IMR-90 (cell line): ENCODE measurements around the gene PPP6C. TPM values are rescaled to one million over a fixed set of nuclear protein-coding genes. Genes with fewer than 3 reads are reported as not detected.

ENCODE experiments used
- ATAC-seq: fragments of 200-7000 bp; cut with Tn5 transposase; 2 replicates; pipeline ENCODE4 v1.9.1; 2020; ENCODE audit warnings: low read depth, mild to moderate bottlenecking, moderate library complexity
- BruUV-seq: library from RNA; stranded (reverse); fragments of 400-500 nt; replicated peaks from 2 replicates; lab custom pipeline; 2021; lab: Mats Ljungman, UMichigan
- CTCF ChIA-PET: fragments of 300-600 bp; formaldehyde crosslinking; extraction: SDS; loops from one replicate; lab custom pipeline; 2021; ENCODE audit warnings: antibody characterized with exemption; lab: Yijun Ruan, JAX
- POLR2A ChIA-PET: fragments of 300-600 bp; sonication (Branson Sonifier 250); formaldehyde crosslinking; loops from one replicate; lab custom pipeline; 2022; ENCODE audit warnings: antibody characterized with exemption; ENCODE audit not compliant: unreplicated experiment; lab: Charles Lee
- DNase-seq: peaks from one replicate; pipeline ENCODE4 v3.0.0; 2013
- H2AFZ ChIP-seq: replicated peaks from 2 replicates; pipeline ENCODE3; 2013; ENCODE audit warnings: low read length, mild to moderate bottlenecking; ENCODE audit not compliant: poor library complexity
- H2AK5ac ChIP-seq: 2 replicates; pipeline ENCODE4 v1.6.1; 2013; ENCODE audit warnings: low read depth, low read length, inconsistent platforms
- H2AK9ac ChIP-seq: replicated peaks from 2 replicates; pipeline ENCODE3; 2013; ENCODE audit warnings: mild to moderate bottlenecking, low read depth, low read length, moderate library complexity; ENCODE audit not compliant: poor library complexity
- H2BK120ac ChIP-seq: 2 replicates; pipeline ENCODE4 v1.6.1; 2013; ENCODE audit warnings: low read depth, low read length, inconsistent platforms
- H2BK15ac ChIP-seq: 3 replicates; pipeline ENCODE4 v1.6.1; 2013; ENCODE audit warnings: low read depth, low read length, inconsistent platforms
- H2BK20ac ChIP-seq: 2 replicates; pipeline ENCODE4 v1.6.1; 2013; ENCODE audit warnings: low read depth, mild to moderate bottlenecking, inconsistent platforms, low read length, moderate library complexity
- H2BK5ac ChIP-seq: 2 replicates; pipeline ENCODE4 v1.6.1; 2013; ENCODE audit warnings: mild to moderate bottlenecking, low read depth, low read length, inconsistent platforms; ENCODE audit not compliant: poor library complexity, severe bottlenecking
- H3K14ac ChIP-seq: replicated peaks from 2 replicates; pipeline ENCODE4 v1.6.1; 2013; ENCODE audit warnings: low read depth, low read length, inconsistent platforms
- H3K18ac ChIP-seq: 2 replicates; pipeline ENCODE4 v1.6.1; 2013; ENCODE audit warnings: low read depth, low read length, control low read depth
- H3K23ac ChIP-seq: 2 replicates; pipeline ENCODE4 v1.6.1; 2013; ENCODE audit warnings: low read depth, low read length, inconsistent platforms
- H3K27ac ChIP-seq: 2 replicates; pipeline ENCODE4 v1.5.1; 2013; ENCODE audit warnings: mild to moderate bottlenecking, control low read depth, low read length; ENCODE audit not compliant: insufficient read depth
- H3K27me3 ChIP-seq: 2 replicates; pipeline ENCODE4 v1.6.1; 2013; ENCODE audit warnings: low read length; ENCODE audit not compliant: control insufficient read depth, insufficient read depth
- H3K36me3 ChIP-seq: 2 replicates; pipeline ENCODE4 v1.6.1; 2013; ENCODE audit warnings: low read length, mixed read lengths; ENCODE audit not compliant: control insufficient read depth, insufficient read depth
- H3K4ac ChIP-seq: 2 replicates; pipeline ENCODE4 v1.6.1; 2013; ENCODE audit warnings: low read depth, low read length, inconsistent platforms
- H3K4me1 ChIP-seq: 2 replicates; pipeline ENCODE4 v1.6.1; 2013; ENCODE audit warnings: low read length, mixed read lengths; ENCODE audit not compliant: control insufficient read depth, insufficient read depth
- H3K4me2 ChIP-seq: 2 replicates; pipeline ENCODE4 v1.6.1; 2013; ENCODE audit warnings: low read depth, mild to moderate bottlenecking, control low read depth, low read length, moderate library complexity
- H3K4me3 ChIP-seq: 2 replicates; pipeline ENCODE4 v1.5.1; 2013; ENCODE audit warnings: low read depth, mild to moderate bottlenecking, control low read depth, low read length, moderate library complexity; ENCODE audit not compliant: insufficient read depth
- H3K56ac ChIP-seq: 2 replicates; pipeline ENCODE4 v1.6.1; 2013; ENCODE audit warnings: low read length, inconsistent platforms; ENCODE audit not compliant: insufficient read depth; ENCODE audit errors: extremely low read depth
- H3K79me1 ChIP-seq, 2 experiments: 2 replicates each; pipeline ENCODE4 v1.6.1; 2013; ENCODE audit warnings: low read length in 2 of 2, inconsistent platforms in 1 of 2, low read depth in 1 of 2
- H3K9ac ChIP-seq: 2 replicates; pipeline ENCODE4 v1.6.1; 2013; ENCODE audit warnings: low read depth, low read length, control low read depth
- H3K9me1 ChIP-seq: 2 replicates; pipeline ENCODE4 v1.6.1; 2013; ENCODE audit warnings: low read length, inconsistent platforms; ENCODE audit not compliant: insufficient read depth
- H3K9me3 ChIP-seq: 2 replicates; pipeline ENCODE4 v1.6.1; 2013; ENCODE audit warnings: low read length; ENCODE audit not compliant: control insufficient read depth, insufficient read depth
- H4K20me1 ChIP-seq: 2 replicates; pipeline ENCODE4 v1.6.1; 2013; ENCODE audit warnings: low read length, inconsistent platforms; ENCODE audit not compliant: insufficient read depth
- H4K5ac ChIP-seq: 2 replicates; pipeline ENCODE4 v1.6.1; 2013; ENCODE audit warnings: mild to moderate bottlenecking, low read depth, low read length, control low read depth
- H4K8ac ChIP-seq, 2 experiments: 2 replicates each; pipeline ENCODE4 v1.6.1; 2013; ENCODE audit warnings: low read depth in 2 of 2, low read length in 2 of 2, control low read depth in 1 of 2, inconsistent platforms in 1 of 2
- H4K91ac ChIP-seq: 2 replicates; pipeline ENCODE4 v1.6.1; 2013; ENCODE audit warnings: low read depth, low read length, inconsistent platforms; ENCODE audit not compliant: insufficient read depth
- CEBPB ChIP-seq: IDR thresholded peaks from 2 replicates; pipeline ENCODE4 v1.6.1; 2012; ENCODE audit warnings: low read depth, low read length, improper control_type of control experiment
- MAFK ChIP-seq: IDR thresholded peaks from 2 replicates; pipeline ENCODE4 v1.6.1; 2012; ENCODE audit warnings: low read depth, low read length, improper control_type of control experiment
- POLR2A ChIP-seq: IDR thresholded peaks from 2 replicates; pipeline ENCODE4 v1.6.1; 2012; ENCODE audit warnings: mild to moderate bottlenecking, low read depth, low read length
- SMC3 ChIP-seq: fragments of 150-350 bp; IDR thresholded peaks from 2 replicates; pipeline ENCODE4 v1.6.1; 2016; ENCODE audit warnings: low read depth, mild to moderate bottlenecking, antibody characterized with exemption, low read length, moderate library complexity
- WGBS, 2 experiments: methylation state at CpG; one replicate each; pipeline versions ENCODE4 v1.1.5 to v1.1.7; 2013; ENCODE audit warnings: missing lambda C conversion rate in 2 of 2; ENCODE audit not compliant: insufficient read length in 1 of 2; ENCODE audit errors: extremely low coverage in 2 of 2; 5-methylcytosine and 5-hydroxymethylcytosine counted together
- dilution Hi-C: fragments of 300-500 bp; cut with HindIII; formaldehyde crosslinking; loops from one replicate; pipeline ENCODE4 v1.14.3; 2018; ENCODE audit warnings: low sequenced_read_pairs; ENCODE audit not compliant: unreplicated experiment
- in situ Hi-C: fragments of 300-500 bp; cut with MboI; formaldehyde crosslinking; loops from 3 replicates; pipeline ENCODE4 v1.14.3; 2019; ENCODE audit warnings: low sequenced_read_pairs, inconsistent platforms, mixed read lengths
- intact Hi-C: fragments of 100-400 bp; cut with micrococcal nuclease; formaldehyde crosslinking; loops from 2 replicates; pipeline ENCODE4 v1.10.0; 2022
- polyA plus RNA-seq, 3 experiments: library from polyadenylated mRNA; depleted of rRNA; stranded (reverse); fragments of >200 nt; gene quantifications; 2 replicates each; pipeline ENCODE4 v1.2.3, GENCODE V29; 2012; ENCODE audit warnings: low replicate concordance in 1 of 3
- total RNA-seq: library from RNA; depleted of rRNA; stranded (reverse); fragments of >200 nt; gene quantifications from 2 replicates; pipeline ENCODE4 v1.2.3, GENCODE V29; 2012

PPP6C gene
- total and polyA plus RNA-seq, 2 of the 4 experiments (the other 2 are of a cell fraction), result 14.5 to 15.4 TPM

GRCh38 chr9:125183561-125183960 lies 6.0 kb downstream of the PPP6C start:
- H3K27me3 ChIP-seq, result no peaks in the 10 kb centered on the region
- H3K4me1 ChIP-seq, result peaks cover 5% of the 10 kb centered on the region
- H3K36me3 ChIP-seq, result no peaks in the 10 kb centered on the region; the same call in 1 of the 2 replicates
- H2BK5ac ChIP-seq, result no peak overlapping the region
- no peak overlapping the region; the same call in 2 of the 3 replicates for H2BK15ac ChIP-seq
- in situ Hi-C loops (no loop called here), intact Hi-C loops (no loop called here), dilution Hi-C loops (no loop called here)
- no peak overlapping the region for H4K8ac ChIP-seq
- H2BK20ac ChIP-seq, result peak overlapping the region; percentile 3; the same call in 1 of the 2 replicates
- no peak overlapping the region for H3K9ac ChIP-seq
- no peak overlapping the region for H3K56ac ChIP-seq
- H2AFZ ChIP-seq, result no peak overlapping the region
- H2AK9ac ChIP-seq, result peak overlapping the region; percentile 63
- DNase-seq (no peak), ATAC-seq (no peak)
- no peak overlapping the region for H3K18ac ChIP-seq
- peak overlapping the region; percentile 58; the same call in 1 of the 2 replicates for H3K14ac ChIP-seq
- ChIA-PET POLR2A (no interaction called here), CTCF (no interaction called here)
- peak overlapping the region; percentile 36; the same call in 1 of the 2 replicates for H3K4me2 ChIP-seq
- peak overlapping the region; percentile 46; the same call in 1 of the 2 replicates for H3K23ac ChIP-seq
- no peak overlapping the region for H3K27ac ChIP-seq
- no peak overlapping the region for H4K91ac ChIP-seq
- no peak overlapping the region for H2AK5ac ChIP-seq
- H3K79me1 ChIP-seq, result peaks cover 25 to 69% of the 10 kb centered on the region in 2 experiments
- no peak overlapping the region; the same call in 1 of the 2 replicates for H2BK120ac ChIP-seq
- no peak overlapping the region for H4K5ac ChIP-seq
- TF ChIP-seq POLR2A (no peak), SMC3 (no peak), MAFK (no peak), CEBPB (no peak)
- peaks cover 61% of the 10 kb centered on the region for H4K20me1 ChIP-seq
- H3K4me3 ChIP-seq, result no peak overlapping the region
- peaks cover 11% of the 10 kb centered on the region for H3K9me1 ChIP-seq
- 0 out of 2 replicates have a peak overlapping the region, but pooled peaks have one; percentile 26 for H3K4ac ChIP-seq
- H3K9me3 ChIP-seq, result no peaks in the 10 kb centered on the region
- WGBS, 2 experiments, result no CpG with 5 or more reads among the region's 2 CpGs
- BruUV-seq, result no TSS peak
